Measurements from ENCODE around the gene ZNF304. TPM values are rescaled to one million over a fixed set of nuclear protein-coding genes. Genes with fewer than 3 reads are reported as not detected.

Gene ZNF304
- total RNA-seq, 4 donors from 2014 or later: 6.1 to 9.7 (median 7.0) TPM

DNA sequence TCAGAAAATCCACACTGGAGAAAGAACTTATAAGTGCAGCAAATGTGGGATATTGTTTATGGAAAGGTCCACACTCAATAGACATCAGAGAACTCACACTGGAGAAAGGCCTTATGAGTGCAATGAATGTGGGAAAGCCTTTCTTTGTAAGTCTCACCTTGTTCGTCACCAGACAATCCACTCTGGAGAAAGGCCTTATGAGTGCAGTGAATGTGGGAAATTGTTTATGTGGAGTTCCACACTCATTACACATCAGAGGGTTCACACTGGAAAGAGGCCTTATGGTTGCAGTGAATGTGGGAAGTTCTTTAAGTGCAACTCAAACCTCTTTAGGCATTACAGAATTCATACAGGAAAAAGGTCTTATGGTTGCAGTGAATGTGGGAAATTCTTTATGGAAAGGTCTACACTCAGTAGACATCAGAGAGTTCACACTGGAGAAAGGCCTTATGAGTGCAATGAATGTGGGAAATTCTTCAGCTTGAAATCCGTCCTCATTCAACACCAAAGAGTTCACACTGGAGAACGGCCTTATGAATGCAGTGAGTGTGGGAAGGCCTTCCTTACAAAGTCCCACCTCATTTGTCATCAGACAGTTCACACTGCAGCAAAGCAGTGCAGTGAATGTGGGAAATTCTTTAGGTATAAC lies 26.6 kb downstream of the ZNF304 start:
- TF ChIP-seq CTCF (IDR thresholded peaks at IDR 0.05; ENCODE audit: low read depth): no peak

DNA sequence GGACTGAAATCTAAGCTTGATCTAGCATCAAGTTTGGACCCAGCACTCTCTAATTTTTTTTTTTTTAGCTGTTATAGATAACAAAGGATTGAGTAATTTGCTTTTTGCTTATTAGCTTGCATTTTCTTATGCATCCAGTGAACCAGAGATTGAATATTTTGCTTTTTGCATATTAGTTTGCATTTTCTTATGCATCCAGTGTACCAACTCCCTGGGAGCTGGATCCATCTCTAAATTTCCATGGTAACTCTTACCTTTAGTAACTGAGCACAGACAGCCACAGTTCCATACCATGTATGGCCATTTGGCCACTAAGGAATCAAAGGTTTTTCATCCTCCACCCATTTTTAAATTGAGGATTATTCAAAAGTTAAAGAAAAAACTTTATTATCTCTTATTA lies 29.9 kb downstream of the ZNF304 start:
- TF ChIP-seq CTCF (IDR thresholded peaks at IDR 0.05; ENCODE audit: low read depth): no peak

GRCh38 chr19:57382806-57383488 lies 31.9 kb downstream of the ZNF304 start:
- TF ChIP-seq CTCF (IDR thresholded peaks at IDR 0.05; ENCODE audit: low read depth): no peak

- TF ChIP-seq CTCF (IDR thresholded peaks at IDR 0.05; ENCODE audit: low read depth): no peak
These were observed 38.2 kb downstream of the ZNF304 start for GRCh38 chr19:57389194-57389729.

- no peak for TF ChIP-seq CTCF (IDR thresholded peaks at IDR 0.05; ENCODE audit: low read depth)
These were observed 38.9 kb downstream of the ZNF304 start, which contains the start of gene ZNF548 for GRCh38 chr19:57389730-57390598. Gene ZNF548 (plus strand): TSS chr19:57389854. CDS start chr19:57390100, 246 bp downstream.

DNA sequence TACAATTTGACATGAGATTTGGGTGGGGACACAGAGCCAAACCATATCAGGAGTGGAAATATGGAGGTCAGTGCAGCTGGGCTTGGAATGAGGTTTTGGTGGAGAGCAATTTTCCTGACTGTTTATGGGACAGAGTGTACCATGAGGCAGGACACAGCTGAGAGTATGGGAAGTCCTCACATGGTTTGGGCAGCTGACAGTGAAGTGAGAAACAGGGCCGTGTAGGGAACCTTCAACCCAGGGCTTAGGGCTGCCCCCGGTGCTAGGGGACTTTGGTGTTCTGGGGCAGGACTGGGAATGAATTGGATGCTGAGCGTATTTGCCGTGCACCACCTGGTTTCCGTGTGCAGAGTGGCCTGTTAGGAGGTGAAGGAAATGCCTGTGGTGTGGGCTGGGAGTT lies 44.6 kb downstream of the ZNF304 start:
- no peak for TF ChIP-seq CTCF (IDR thresholded peaks at IDR 0.05; ENCODE audit: low read depth)
